Measurements from ENCODE around the gene CCDC122.

- TF ChIP-seq EP300 (IDR thresholded peaks at IDR 0.05) (no peak), POLR2AphosphoS5 (IDR thresholded peaks at IDR 0.05) (no peak), CTCF (IDR thresholded peaks at IDR 0.05) (no peak), POLR2A (IDR thresholded peaks at IDR 0.05) (no peak)
Measured at GRCh38 chr13:43915451-43915850, 35.9 kb upstream of the CCDC122 start.
